Brain microvascular endothelial cell (primary cell): ENCODE results near the gene DTHD1.

Experiments
- DNase-seq: peaks from one replicate; pipeline ENCODE4 v3.0.0-alpha.2; 2020
- H3K27ac ChIP-seq: fragments of 250-450 bp; sonication (Bioruptor Pico); 2 replicates; pipeline ENCODE4 v1.5.1; 2020; ENCODE audit warnings: mild to moderate bottlenecking, moderate library complexity
- H3K27me3 ChIP-seq: fragments of 250-450 bp; sonication (Bioruptor Pico); replicated peaks from 2 replicates; pipeline ENCODE4 v1.5.1; 2020; ENCODE audit warnings: mild to moderate bottlenecking
- H3K36me3 ChIP-seq: fragments of 250-450 bp; sonication (Bioruptor Pico); replicated peaks from 2 replicates; pipeline ENCODE4 v1.5.1; 2020; ENCODE audit warnings: mild to moderate bottlenecking
- H3K4me3 ChIP-seq: 2 replicates; pipeline ENCODE4 v1.5.1; 2011; ENCODE audit warnings: low read depth, mild to moderate bottlenecking, control low read depth, low read length, moderate library complexity
- in situ Hi-C: cut with HindIII; loops from 2 replicates; pipeline ENCODE4 v1.10.0; 2017; ENCODE audit warnings: low sequenced_read_pairs, low pct_ligation_motif_present
- TF ChIP-seq, protein P1 (sequence below): IDR thresholded peaks from 2 replicates; pipeline ENCODE4 v1.5.1; 2011; ENCODE audit warnings: low read depth, mild to moderate bottlenecking, moderate library complexity, low read length, control low read depth, inconsistent platforms; ENCODE audit errors: missing control alignments

DTHD1 gene

DNA sequence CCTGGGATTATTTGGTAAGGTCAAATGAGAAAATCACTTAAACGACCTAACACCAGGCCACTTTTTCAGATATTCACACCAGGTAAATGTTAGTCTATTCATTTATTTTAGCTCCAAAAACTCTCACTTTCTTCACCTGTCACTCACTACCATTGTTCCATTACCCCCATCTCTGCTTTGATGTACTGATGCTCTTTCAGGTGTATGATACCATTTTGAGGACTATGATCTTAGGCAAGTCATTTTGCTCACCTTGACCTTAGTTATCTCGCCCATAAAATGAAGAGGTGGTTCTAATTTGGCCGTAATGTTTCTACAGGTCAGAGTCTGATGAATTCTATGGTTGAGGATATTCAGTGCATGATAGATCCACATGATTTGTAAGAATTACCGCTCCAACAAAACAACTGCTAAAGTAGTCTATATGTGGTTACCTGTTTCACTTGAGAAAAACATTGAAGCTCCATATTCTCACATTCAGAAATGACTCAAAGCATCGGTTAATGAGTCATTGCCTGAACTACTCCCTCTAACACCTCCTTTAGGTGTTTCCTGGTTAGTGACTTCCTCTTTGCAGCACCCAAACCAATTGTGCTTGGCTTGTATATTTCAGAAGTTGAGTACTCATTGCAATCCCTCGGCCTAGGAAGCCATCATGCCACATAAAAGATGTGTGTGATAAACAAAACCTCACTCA is 4.5 kb downstream of the DTHD1 start:
- H3K4me3 ChIP-seq = no peak overlapping the region
- no peaks in the 10 kb centered on the region for H3K27me3 ChIP-seq
- in situ Hi-C loops = no loop called here
- no peak overlapping the region for H3K27ac ChIP-seq
- TF ChIP-seq, protein P1, sequence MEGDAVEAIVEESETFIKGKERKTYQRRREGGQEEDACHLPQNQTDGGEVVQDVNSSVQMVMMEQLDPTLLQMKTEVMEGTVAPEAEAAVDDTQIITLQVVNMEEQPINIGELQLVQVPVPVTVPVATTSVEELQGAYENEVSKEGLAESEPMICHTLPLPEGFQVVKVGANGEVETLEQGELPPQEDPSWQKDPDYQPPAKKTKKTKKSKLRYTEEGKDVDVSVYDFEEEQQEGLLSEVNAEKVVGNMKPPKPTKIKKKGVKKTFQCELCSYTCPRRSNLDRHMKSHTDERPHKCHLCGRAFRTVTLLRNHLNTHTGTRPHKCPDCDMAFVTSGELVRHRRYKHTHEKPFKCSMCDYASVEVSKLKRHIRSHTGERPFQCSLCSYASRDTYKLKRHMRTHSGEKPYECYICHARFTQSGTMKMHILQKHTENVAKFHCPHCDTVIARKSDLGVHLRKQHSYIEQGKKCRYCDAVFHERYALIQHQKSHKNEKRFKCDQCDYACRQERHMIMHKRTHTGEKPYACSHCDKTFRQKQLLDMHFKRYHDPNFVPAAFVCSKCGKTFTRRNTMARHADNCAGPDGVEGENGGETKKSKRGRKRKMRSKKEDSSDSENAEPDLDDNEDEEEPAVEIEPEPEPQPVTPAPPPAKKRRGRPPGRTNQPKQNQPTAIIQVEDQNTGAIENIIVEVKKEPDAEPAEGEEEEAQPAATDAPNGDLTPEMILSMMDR = no peak
- no peaks in the 10 kb centered on the region for H3K36me3 ChIP-seq
- DNase-seq = no peak

DNA sequence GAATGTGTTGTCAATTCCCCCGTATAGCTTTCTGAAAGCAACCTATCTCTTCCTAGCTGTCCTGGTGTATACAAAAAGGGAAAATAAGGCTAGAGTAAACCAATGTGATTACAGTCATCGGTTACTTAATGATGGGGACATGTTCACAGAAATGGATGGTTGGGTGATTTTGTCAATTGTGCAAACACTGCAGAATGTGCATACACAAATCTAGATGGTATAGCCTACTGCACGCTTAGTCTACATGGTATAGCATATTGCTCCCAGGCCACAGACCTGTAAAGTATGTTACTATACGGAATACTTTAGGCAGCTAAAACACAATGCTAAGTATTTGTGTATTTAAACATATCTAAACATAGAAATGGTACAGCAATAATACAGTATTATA is 5.1 kb downstream of the DTHD1 start:
- TF ChIP-seq, protein P1 = no peak
- Histone ChIP-seq H3K27me3 (no peaks in the 10 kb centered on the region), H3K4me3 (no peak overlapping the region), H3K36me3 (no peaks in the 10 kb centered on the region), H3K27ac (no peak overlapping the region)
- DNase-seq = no peak
- in situ Hi-C loops = no loop called here

DNA sequence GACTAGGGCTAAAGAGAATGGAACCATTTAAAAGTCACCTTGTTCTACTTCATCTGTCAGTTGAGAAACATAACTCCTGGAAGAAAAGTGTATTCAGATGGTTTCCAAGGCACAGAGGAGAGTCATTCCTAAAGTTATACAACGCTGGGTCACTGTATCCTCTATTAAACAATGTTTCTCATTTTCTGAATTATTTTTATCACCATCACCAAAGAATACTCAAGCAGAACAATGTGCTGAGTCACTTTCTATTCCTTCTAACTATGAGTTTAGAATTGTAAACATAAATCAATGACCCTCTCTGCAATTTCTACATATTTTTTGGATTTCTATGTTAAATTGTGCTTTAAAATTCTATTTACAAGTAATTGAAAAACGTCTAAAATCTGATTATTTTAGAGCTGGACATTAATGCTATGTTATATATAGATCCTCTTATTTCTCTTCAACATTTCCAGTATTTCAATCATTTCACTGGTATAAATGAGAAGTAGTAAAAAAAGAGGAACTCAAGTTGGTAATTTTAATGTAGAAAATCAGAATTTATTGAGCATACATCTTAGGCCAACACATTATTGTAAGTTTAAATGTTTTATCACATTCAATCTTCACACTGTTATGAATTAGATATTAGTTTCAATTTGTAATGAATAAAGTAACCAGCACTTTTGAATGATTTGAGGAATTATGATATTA is 7.5 kb downstream of the DTHD1 start:
- TF ChIP-seq, protein P1 = no peak
- in situ Hi-C loops = no loop called here
- Histone ChIP-seq H3K27me3 (no peaks in the 10 kb centered on the region), H3K36me3 (no peaks in the 10 kb centered on the region), H3K27ac (no peak overlapping the region), H3K4me3 (no peak overlapping the region)
- no peak for DNase-seq

DNA sequence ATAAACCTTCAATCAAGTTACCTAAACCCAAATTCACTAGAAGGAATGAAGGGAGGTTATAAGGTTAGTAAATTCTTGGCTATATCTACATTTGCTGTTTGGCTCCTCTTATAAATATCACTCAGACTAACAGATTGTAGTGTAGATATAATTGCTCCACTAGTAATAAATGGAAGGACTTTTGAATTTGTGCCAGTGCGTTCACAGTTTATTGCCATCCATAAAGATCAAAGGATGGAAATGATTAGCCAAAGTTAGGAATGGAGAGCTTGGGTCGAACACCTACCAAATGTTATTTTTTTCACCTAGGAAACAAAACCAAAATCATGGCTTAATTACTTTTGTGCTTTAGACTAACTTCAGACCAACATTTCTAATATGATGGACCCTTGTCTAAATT is 9.2 kb downstream of the DTHD1 start:
- Histone ChIP-seq H3K27ac (no peak overlapping the region), H3K27me3 (no peaks in the 10 kb centered on the region), H3K4me3 (no peak overlapping the region), H3K36me3 (no peaks in the 10 kb centered on the region)
- TF ChIP-seq, protein P1 = no peak
- in situ Hi-C loops = no loop called here
- DNase-seq = no peak

DNA sequence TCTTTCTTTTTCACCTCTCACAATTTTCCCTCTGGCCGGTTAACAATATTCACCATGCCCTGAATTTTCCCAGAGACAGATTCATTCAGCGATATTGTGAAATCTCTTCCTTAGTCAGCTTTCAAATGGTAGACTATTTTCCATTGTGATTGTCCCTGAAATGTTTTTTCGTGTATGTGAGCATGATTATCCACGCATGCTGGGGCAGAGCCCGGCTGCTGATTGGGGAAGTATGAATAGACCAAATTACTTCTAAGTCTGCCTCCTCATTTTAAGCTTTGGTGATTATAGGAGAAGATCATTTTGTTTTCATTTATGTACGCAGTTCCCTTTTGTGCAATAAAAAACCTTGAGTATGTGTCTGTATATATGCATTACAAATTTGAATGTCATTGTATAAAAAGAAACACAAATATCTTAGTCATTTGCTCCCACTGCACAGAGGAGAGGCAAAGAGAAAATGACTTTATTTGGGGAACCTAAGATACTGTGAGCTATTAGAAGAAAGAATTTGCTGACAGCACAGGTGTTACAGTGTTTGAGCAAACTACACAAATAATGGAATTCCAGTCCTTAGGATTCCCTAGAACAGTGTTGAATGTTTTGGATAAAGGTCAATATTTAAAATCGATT is 11.3 kb downstream of the DTHD1 start:
- no peaks in the 10 kb centered on the region for H3K27me3 ChIP-seq
- H3K36me3 ChIP-seq = no peaks in the 10 kb centered on the region
- H3K27ac ChIP-seq = no peak overlapping the region
- in situ Hi-C loops = no loop called here
- no peak overlapping the region for H3K4me3 ChIP-seq
- DNase-seq = no peak
- TF ChIP-seq, protein P1 = no peak
